DMS153 treated with DMSO at 0.1 percent for 48 hours (cell line): ENCODE measurements around the gene ASTN2.

Experiments used
- DNase-seq: peaks from one replicate; lab custom pipeline; 2025; ENCODE audit not compliant: unreplicated experiment; lab: John Stamatoyannopoulos, UW

The ASTN2 gene

DNA sequence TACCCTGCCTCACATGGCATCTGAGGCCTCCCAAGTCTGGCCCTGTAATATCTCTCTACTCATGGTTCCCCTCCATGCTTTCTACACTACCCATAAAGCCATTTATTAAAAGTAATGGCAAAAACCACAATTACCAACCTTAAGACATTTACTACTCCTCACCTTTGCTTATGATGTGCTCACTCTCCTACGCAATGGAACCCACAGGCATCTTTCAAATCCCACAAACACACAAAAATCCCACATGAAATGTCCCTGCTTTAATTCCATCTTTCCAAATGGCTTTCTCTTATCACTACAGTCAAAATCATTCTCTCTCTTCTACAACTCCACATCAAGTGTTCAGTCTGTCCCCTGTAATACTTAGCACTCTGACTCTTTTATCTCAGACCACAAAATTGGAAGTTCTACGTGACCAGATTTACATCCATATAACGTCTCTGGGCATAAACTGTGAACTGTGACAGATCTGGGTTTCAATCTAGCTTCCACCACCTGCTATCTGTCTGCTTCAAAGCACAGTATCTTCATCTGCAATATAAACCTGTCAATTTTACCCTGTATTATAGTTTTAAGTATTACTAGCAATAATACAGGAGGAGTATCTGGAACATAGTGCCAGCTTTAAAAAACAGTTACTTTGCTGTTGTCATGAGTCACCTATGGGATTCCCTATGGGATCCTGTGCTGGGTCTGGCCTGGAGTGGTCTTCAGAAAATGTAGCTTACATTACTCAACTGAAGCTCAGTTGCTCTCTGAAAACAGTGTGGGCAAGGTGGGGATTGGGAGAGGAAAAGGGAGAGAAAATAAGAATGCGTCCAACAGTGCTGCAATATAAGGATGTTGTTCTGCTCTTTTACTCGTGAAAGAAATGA lies 864.8 kb downstream of the ASTN2 start:
- no peak for DNase-seq

DNA sequence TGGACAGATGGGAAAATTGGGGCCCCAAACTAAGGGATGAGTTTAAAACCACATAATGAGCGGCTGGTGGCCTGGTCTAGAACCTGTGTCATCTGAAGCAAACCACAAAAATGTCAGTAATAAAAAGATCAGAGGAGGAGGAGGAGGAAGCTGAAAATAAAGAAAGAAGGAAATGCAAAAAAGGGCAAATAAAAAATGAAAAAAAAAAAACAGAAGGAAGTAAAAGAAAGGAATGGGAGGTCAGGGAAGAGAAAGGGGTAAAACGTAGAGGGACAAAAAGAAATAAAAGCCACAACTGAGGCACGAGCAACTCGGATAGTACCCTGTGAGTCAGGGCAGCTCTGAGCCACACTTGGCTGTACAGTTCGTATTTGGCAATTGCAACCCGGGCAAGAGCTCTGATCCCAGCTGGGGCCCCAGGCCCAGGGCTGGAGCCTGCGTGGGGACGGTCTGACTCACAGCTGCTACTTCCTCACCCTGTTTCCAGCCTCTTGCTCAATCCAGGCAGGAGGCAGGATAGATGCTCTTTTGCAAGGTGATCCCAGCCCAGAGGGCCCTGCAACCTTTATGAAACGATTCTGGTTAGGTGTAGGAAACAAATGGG lies 865.7 kb downstream of the ASTN2 start:
- no peak for DNase-seq

DNA sequence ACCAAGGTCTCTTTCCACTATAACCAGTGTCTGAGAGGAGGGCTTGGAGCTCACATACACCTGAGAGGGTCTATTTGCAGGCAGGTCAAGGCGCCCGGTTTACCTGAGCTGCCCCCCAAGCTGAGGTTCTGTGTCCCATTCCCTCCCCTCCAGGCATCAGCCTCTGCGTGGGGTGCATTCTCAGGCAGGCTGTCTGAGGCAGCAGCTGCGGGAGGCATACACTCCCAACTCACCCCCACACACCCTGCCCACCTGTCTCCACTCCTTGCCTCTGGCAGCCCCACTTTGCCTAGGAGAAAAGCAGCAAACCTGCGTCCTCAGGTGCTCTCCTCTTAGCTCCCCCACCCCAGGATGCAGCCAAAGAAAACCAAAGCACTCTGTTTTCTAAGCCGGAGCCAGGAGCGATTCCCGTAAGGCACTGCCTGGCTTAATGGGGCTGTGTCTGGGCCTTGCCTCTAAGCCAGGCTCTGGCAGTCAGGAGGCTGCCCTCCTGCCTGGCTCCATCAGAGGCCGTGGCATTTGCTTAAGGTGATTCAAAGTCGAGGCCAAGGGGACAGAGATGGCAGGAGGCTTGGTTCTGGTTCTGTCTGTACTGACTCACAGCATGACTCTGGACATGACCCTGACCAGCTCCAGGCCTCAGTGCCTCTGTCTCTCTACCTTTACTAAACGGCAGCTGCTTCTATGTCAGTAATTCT lies 867.0 kb downstream of the ASTN2 start:
- no peak for DNase-seq

DNA sequence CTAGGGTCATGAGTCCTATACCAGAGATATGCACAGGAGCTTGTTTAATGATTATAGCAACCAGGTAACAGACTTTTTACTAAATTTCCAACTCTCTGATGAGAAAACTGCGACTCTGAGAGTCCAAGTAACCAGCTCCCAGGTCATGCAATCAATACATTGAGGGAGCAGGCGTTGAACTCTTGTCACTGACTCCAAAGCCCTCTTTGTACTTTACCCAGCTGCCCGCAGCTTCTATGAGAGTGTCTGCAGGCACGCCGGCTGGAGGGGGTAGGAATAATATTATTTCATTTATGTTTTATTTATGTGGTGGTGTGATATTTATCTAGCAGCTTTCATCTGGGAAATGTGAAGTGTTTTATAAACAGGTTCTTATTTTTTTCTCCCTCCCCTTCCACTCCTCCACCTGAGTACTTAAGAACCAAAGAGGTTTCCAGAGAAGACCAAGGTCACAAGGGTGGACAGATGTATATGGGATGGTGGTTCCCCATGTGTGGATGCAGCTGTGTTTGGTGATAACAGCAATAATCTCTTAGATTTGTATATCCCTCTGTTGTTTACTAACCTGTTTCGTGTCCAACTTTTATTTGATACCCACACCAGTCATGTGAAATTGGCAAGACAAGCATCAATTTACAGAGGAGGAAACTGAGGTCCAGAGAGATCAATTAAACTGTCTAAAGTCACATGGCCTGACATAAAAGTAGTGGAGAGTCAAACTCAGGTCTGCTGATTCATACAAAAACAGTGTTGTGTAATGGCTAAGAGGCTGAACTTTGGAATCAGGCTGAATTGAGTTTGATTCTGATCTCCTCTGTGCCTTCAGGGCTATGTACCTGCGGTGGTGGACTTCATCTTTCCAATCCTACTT lies 867.9 kb downstream of the ASTN2 start:
- no peak for DNase-seq

DNA sequence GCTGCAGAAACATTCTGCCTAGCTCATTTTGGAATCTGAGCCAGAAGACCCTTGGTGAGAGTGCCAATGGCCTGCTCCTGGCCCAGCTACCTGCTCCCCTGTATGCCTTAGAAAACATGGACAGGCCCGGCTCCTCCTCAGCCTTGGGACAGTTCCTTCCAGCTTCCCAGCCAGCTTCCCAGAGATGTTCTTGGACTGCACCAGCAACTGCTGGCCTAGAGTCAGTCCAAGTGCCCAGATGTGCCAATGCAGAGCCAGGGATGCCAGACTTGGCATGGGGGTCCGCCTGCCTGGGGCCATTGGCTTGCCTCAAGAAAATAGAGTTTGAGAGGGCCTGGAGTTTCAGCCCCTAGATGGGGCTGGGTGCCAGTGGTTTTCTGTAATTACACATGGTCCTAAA lies 870.0 kb downstream of the ASTN2 start:
- no peak for DNase-seq

DNA sequence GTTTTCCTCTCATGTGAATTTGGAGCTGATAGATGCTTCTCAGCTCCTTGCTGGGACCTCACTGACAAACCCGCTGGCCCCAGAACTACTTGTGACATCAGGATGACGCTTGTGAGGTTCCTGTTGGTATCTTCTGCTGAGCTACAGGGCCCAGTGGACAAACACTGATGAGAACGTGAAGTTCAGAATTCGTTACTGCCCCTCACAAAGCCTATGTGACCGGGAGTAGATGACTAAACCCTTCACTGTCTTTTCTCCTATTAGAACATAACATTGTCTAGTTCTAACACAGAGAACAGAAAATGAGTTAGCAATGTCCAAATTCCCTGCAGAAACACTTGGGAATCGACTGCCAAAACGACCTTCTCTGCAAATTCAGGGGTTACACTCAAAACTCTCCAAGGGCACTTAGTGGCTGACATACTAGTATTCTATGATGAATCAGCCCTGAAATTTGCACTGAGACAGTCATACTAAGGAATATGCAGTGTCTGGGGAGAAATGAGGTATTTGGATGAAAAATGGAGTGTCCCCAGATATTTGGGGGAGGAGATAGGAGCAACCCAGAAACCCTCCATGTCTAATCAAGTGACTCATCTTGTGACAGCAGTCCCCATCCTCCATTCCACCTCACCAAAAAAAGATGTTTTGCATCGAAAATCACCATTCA lies 871.0 kb downstream of the ASTN2 start:
- no peak for DNase-seq

DNA sequence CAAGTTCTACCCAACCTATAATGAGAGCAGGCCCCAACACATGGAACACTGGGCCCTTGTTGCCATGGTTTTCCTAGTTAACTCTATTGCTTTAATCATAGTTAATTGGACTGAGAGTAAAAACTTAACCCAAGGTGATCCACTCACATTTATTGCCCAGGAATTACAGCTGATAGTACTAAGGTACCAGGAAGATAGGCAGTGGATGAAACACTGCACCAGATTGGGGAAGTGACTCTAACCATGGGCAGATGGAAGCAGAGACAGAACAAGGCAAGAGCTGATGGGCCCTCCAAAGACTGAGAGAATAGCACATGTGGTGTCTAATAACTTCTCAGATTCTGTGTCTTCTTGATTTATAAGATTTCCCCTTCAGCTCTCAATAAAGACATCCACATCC lies 873.5 kb downstream of the ASTN2 start:
- DNase-seq = no peak

DNA sequence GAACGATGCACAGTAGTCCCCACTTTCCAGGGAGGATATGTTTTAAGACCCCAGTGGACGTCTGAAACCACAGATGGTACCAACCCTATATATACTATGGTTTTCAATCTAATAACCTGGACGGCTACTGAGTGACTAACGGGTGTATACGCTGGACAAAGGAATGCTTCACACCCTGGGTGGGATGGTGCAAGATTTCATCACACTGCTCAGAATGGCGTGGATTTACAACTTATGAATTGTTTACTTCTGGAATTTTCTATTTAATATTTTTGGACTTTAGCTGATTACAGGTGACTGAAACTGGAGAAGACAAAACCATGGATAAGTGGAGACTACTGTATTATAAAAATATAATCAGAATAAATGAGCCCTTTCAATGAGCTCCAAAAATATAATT lies 875.3 kb downstream of the ASTN2 start:
- DNase-seq = no peak

DNA sequence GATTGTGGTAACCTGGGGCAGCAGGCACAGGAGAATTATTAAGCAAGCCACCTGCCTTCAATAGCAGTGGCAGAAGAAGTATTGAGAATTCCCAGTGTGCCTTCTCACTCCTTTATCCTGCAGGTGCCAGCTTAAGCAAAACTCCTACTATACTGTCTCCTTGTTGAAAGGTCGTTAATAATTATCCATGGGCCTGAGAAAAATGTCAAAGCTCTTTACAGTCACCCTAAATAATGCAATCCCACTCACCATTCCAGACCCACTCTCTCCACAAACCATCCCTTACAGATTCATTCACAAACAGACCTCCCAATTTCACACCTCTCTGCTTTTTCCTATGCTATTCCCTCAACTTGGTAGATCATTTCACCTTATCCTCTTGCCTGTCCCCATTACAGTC lies 889.2 kb downstream of the ASTN2 start:
- DNase-seq = no peak

DNA sequence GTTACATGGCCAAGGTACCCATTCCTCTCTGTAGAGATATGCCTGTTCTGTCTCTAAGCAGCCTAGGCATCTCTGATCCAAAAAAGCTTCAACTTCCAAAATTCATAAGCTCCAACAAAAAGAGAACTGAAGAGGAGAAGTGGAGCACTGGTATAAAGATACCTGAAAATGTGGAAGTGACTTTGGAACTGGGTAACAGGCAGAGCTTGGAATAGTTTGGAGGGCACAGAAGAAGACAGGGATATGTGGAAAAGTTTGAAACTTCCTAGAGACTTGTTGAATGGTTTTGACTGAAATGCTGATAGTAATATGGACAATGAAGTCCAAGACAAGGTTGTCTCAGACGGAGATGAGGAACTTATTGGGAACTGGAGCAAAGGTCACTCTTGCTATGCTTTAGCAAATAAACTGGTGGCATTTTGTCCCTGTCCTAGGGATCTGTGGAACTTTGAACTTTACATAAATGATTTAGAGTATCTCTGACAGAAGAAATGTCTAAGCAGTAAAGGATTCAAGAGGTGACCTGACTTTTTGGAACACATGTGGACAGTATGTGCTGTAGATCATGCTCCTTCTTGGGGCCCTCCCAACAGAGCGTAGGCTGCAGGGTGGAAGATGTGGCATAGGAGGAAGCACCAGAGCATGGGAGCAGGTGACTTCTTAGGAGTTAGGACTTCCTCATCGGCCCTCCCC lies 889.9 kb downstream of the ASTN2 start:
- DNase-seq = no peak

DNA sequence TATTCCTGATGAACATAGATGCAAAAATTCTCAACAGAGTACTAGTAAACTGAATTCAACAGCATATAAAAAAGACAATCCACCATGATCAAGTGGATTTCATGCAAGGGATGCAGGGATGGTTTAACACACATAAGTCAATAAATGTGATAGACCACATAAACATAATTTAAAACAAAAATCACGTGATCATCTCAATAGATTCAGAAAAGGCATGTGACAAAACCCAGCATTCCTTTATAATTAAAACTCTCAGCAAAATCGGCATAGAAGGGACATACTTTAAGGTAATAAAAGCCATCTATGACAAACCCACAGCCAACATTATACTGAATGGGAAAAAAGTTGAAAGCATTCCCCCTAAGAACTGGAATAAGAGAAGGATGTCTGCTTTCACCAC lies 894.6 kb downstream of the ASTN2 start:
- no peak for DNase-seq

DNA sequence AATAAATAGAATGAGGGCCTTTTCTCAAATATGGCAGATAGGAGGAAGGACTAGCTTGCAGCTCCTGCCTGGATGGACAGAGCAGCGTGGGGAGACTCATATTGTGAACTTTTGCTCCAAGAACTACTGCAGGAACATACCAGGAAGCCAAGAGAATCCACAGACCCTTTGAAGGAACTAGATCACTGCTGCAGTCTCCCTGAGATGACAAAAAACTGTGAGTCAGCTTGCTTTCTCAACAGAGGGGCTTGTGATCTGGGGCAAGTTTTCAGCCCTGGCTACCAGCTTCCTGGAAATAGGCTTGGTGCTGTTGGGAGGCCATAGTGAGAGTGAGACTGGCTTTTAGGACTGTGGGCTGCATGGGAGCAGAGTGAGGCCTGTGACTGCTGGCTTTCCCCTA lies 898.4 kb downstream of the ASTN2 start:
- no peak for DNase-seq

DNA sequence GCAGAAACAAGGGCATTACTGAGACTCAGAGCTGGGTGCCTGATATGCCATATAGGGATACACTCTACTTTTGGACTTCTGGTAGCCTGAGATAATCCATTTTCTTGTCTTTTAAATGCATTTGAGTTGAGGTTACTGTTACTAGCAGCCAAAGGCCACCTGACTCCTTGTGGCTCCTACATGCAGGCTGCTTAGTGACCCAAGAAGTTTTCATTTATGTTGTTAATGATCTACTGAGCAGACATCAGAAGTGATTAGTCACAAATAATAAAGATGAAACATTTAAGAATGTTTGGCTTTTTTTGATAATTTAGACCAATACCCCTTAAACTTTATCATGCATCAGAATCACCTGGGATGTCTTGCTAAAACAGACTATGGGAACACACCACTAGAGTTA lies 899.3 kb downstream of the ASTN2 start:
- no peak for DNase-seq

DNA sequence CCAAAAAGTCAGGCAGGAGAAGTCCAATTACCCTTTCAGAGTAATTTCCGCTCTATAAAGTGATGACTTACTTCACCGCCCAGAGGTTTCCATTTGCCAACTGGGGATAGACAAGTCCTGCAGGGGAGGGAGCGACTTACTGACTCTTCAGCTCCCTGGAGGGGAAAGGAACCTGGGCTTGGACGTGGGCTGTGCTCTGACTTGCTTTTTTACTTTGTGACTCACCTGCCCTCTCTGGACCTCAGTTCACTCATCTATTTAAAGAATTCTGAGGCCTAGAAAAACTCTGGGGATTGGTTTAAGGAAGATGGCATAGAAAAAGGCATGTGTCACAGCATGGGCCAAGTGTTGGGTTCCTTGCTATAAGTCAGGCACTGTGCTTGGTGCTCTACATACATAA lies 908.2 kb downstream of the ASTN2 start:
- no peak for DNase-seq

DNA sequence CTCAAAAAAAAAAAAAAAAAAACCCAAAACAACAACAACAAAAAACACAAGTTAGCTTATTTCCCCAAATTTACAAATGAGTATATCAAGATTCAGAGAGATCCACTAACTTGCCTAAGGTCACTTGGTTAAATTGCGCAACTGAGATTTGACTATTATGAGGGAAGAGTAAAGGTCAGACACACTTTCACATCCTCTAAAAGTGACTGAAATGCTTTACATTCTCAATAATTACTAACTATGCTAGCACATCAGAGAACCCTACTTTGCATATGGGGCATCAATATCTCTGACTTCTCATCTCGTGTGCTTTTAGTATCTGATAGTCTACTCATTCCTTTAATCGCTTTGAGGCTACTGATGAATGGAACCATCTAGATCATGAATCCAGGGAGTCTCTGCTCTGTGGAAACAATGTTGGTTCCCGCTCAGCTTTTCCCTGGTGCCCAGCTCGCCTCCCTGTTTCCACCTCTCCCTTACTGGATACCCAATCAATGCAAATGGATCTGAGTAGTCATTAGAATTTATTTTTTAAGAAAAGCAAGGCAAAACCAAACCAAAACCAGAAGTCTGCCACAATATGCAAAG lies 909.9 kb downstream of the ASTN2 start:
- DNase-seq = no peak

DNA sequence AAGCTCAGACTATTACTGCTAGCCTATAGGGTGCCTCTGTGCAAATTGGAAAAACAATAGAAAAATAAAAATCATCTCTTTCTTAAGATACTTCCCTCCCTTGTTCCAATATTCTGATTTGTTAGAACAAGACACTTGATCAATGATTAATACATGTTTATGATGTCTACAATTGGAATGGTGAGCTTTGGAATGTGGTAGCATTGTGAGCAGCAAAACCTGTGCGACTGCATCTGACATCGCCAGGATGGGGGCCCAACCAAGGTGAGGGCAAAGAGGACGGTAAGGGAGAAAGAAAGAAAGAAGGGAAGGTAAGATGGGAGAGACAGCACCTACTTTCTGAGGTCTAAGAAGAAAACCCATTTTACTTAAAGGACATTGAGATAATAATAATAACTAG lies 910.8 kb downstream of the ASTN2 start:
- no peak for DNase-seq

DNA sequence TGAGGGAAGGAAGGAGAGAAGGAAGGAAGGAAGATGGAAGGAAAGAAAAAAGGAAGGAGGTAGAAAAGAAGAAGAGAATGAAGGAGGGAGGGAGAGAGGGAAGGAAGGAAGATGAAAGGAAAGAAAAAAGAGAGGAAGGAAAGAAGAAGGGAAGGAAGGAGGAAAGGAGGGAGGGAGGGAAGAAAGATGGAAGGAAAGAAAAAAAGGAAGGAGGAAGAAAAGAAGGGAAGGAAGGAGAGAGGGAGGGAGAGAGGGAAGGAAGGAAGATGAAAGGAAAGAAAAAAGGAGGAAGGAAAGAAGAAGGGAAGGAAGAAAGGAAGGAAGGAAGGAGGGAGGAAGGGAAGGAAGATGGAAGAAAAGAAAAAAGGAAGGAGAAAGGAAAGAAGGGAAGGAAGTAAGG lies 912.1 kb downstream of the ASTN2 start:
- no peak for DNase-seq

DNA sequence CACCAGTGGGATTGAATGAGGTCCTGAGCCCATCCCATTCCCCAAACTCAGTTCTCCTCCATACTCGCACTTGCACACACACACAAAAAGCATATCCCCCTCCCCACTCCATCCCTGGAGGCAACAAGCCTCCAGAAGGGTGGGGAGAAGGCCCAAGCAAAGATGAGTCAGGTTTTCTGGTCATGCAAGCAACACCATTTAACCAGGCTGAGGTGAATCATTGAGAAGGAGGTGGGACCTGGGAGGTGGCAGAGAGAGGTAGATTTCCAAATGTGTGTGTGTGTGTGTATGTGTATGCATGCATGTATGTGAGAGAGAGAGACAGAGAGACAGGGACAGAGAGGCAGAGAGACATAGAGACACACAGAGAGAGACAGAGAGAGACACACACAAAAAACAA lies 913.0 kb downstream of the ASTN2 start:
- DNase-seq = no peak

DNA sequence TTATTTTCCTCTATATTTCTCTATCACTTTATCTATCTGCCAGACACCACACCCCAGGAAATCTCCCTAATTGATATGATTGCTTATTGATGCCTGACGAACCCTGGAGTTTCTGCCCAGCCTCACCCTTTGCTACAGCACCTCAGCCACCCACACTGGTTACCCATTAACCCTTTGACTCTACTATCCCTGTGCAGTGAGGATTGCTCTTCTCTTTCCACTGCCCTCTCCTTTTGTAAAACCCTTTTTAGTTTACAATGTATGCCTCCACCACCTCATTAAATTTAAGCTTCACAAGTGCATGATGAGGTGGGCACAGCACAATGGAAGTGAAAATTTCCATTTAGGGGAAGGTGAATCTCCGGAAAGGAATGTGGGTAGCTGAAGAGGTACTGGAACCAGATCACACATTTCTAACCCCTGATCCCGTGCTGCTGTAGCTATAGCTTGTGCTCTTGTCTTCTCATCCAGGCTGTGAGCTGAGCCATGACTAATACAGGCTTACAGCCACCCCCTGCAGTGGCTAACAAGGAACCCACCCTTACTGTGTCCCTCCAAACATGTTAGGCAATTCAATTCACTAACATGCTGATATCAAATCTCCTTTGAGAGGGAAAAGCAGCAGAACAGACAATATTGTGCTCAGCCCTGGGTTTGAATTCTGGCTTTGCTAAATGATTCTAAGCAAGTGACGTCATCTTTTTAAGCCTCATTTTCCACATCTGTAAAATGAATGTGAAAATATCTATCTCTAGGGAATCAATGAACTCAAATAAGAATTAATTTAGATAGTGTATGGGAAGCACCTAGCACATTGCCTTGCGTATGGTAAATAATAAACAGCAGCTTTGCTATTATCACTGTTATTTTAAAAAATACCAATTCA lies 914.6 kb downstream of the ASTN2 start:
- DNase-seq = no peak
